K562 (cell line): ENCODE results near the gene FRYL. TPM values are rescaled to one million over a fixed set of nuclear protein-coding genes. Genes with fewer than 3 reads are reported as not detected.
A peak's percentile ranks its signal among the peaks of the same experiment; 100 is the strongest.

Experiments used
- CCNT2 ChIP-seq: IDR thresholded peaks from 2 replicates; pipeline ENCODE4 v1.6.1; 2011; ENCODE audit warnings: borderline replicate concordance, low read depth, mild to moderate bottlenecking, moderate library complexity, mixed read lengths, low read length; ENCODE audit not compliant: insufficient read length; ENCODE audit errors: extremely low read depth
- CTBP1 ChIP-seq: fragments of 450-650 bp; IDR thresholded peaks from 2 replicates; pipeline ENCODE4 v1.6.1; 2016; ENCODE audit warnings: borderline replicate concordance
- DACH1 ChIP-seq: fragments of 450-650 bp; IDR thresholded peaks from 2 replicates; pipeline ENCODE4 v1.6.1; 2018; ENCODE audit not compliant: partially characterized antibody
- FOXJ3 ChIP-seq: sonication (generic); formaldehyde crosslinking; IDR thresholded peaks from 2 replicates; pipeline ENCODE4 v1.4.0; 2020; ENCODE audit warnings: mild to moderate bottlenecking, missing genetic modification reagents
- MTA1 ChIP-seq: fragments of 450-650 bp; IDR thresholded peaks from 2 replicates; pipeline ENCODE4 v1.6.1; 2017; ENCODE audit warnings: borderline replicate concordance
- MTA2 ChIP-seq: fragments of 450-650 bp; IDR thresholded peaks from 2 replicates; pipeline ENCODE4 v1.6.1; 2016; ENCODE audit warnings: low read depth
- NFIC ChIP-seq: fragments of 450-650 bp; IDR thresholded peaks from 2 replicates; pipeline ENCODE4 v1.6.1; 2017; ENCODE audit warnings: mild to moderate bottlenecking, inconsistent platforms
- POLR3G ChIP-seq: IDR thresholded peaks from 2 replicates; pipeline ENCODE4 v1.6.1; 2011; ENCODE audit not compliant: insufficient read length, insufficient replicate concordance; ENCODE audit errors: extremely low read depth
- RBBP5 ChIP-seq: fragments of 200-600 bp; sonication (generic); IDR thresholded peaks from 2 replicates; pipeline ENCODE4 v1.6.1; 2012; ENCODE audit warnings: borderline replicate concordance, mild to moderate bottlenecking, low read length, control low read depth, inconsistent platforms; ENCODE audit not compliant: insufficient read depth, poor library complexity, severe bottlenecking
- RCOR1 ChIP-seq, 2 experiments: IDR thresholded peaks; 2 replicates each; pipeline ENCODE4 v1.6.1; 2012; ENCODE audit warnings: low read depth in 2 of 2, low read length in 2 of 2, borderline replicate concordance in 1 of 2, improper control_type of control experiment in 1 of 2
- SNRNP70 ChIP-seq: fragments of 200-400 bp; formaldehyde crosslinking; optimal IDR thresholded peaks from 2 replicates; pipeline ENCODE3; 2017; ENCODE audit warnings: low read depth, low read length
- SOX6 ChIP-seq: fragments of 450-650 bp; IDR thresholded peaks from 2 replicates; pipeline ENCODE4 v1.6.1; 2014; ENCODE audit warnings: mild to moderate bottlenecking
- SUPT5H ChIP-seq: fragments of 450-650 bp; IDR thresholded peaks from 2 replicates; pipeline ENCODE4 v1.6.1; 2016
- TRIM24 ChIP-seq, 2 experiments: fragments of 450-650 bp; IDR thresholded peaks; 2 replicates each; pipeline ENCODE4 v1.6.1; 2016
- U2AF2 ChIP-seq: fragments of 200-400 bp; formaldehyde crosslinking; optimal IDR thresholded peaks from 2 replicates; pipeline ENCODE3; 2017; ENCODE audit warnings: low read depth, mild to moderate bottlenecking, low read length
- ZNF197 ChIP-seq: fragments of 200-800 bp; sonication (Bioruptor generic); IDR thresholded peaks from 2 replicates; pipeline ENCODE4 v1.6.1; 2016; ENCODE audit warnings: low read depth, missing genetic modification characterization, missing compliant biosample characterization
- ZNF75A ChIP-seq: fragments of 450-650 bp; formaldehyde crosslinking; IDR thresholded peaks from 2 replicates; pipeline ENCODE4 v1.4.0; 2020; ENCODE audit warnings: mild to moderate bottlenecking
- polyA plus RNA-seq, 8 experiments: library from polyadenylated mRNA; depleted of rRNA in 4 of 8; stranded (reverse) in 5 of 8; unstranded in 3 of 8; fragments of >200 nt; fragmentation: Nextera tagmentation in 2 of 8; fragmentation: Illumina TruSeq in 1 of 8; extraction: Ambion mirVana in 2 of 8; extraction: Trizol in 1 of 8; gene quantifications; 2 replicates each; pipeline versions ENCODE4 v1.2.1 to v1.2.3, GENCODE V29; 2011 to 2014; ENCODE audit warnings: inconsistent platforms in 1 of 8, missing spikeins in 1 of 8
- total RNA-seq, 7 experiments: library from RNA; depleted of rRNA in 6 of 7; stranded (reverse); fragments of >200 nt in 6 of 7; fragmentation: Illumina TruSeq in 2 of 7; extraction: Trizol in 2 of 7; gene quantifications; 2 replicates each; pipeline versions ENCODE4 v1.2.1 to v1.2.3, GENCODE V29; 2011 to 2021; ENCODE audit warnings: low replicate concordance in 1 of 7
- TF ChIP-seq, protein P1 (sequence below): sonication (generic); formaldehyde crosslinking; IDR thresholded peaks from 2 replicates; pipeline ENCODE4 v1.8.1; 2022; ENCODE audit warnings: missing genetic modification reagents
- TF ChIP-seq, protein P2 (sequence below), 2 experiments: fragments of 450-650 bp; conservative IDR thresholded peaks; 2 replicates each; pipeline ENCODE4 v1.6.1; 2017; ENCODE audit warnings: mild to moderate bottlenecking in 2 of 2, moderate library complexity in 2 of 2
- TF ChIP-seq, protein P3 (sequence below), 2 experiments: fragments of 450-650 bp; IDR thresholded peaks; 2 replicates each; pipeline ENCODE4 v1.6.1; 2016

Gene FRYL
- total and polyA plus RNA-seq, 9 of the 15 experiments (the other 6 are each of a cell fraction or from before 2014, with no cell fraction given) = 7.2 to 34.9 (median 15.9) TPM

DNA sequence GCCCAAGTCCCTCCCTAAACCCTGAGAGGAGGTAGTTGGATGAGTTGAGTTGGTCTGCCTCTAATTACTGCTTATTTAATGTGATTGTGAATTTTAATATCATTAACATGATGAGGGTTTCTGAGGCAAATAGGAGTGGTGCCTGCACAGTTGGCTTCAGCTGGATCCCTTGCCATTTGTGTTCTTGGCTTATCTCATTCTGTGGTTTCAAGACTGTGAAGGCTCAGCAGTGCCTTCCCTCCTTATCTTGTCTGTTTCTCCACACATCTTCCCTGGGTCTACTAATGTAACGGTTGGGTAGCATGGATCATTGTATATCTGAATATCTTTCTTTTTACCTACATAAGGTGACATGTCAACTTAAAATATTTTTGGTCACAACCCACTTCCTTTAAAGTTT is 298.5 kb downstream of the FRYL start (continued):
- TF ChIP-seq MTA2 (0 out of 2 replicates have a peak, but pooled peaks have one; percentile 30), RCOR1 (IDR thresholded peaks at IDR 0.05; ENCODE audit: borderline replicate concordance in 1 of 2, low read depth in 2 of 2, low read length in 2 of 2) (peak; percentile 62 to 93; a peak in 3 of 4 replicates), NFIC (peak; percentile 44), DACH1 (peak; percentile 36), U2AF2 (no peak), CTBP1 (peak; percentile 95), FOXJ3 (no peak), MTA1 (0 out of 2 replicates have a peak, but pooled peaks have one; percentile 42), ZNF75A (CRISPR knock-in tag) (no peak), SNRNP70 (no peak), RBBP5 (no peak), SOX6 (peak; percentile 83), SUPT5H (no peak), ZNF197 (CRISPR knock-in tag) (0 out of 2 replicates have a peak, but pooled peaks have one; percentile 43), TRIM24 (IDR thresholded peaks at IDR 0.05) (no peak; a peak in 2 of 4 replicates), CCNT2 (peak; percentile 30), POLR3G (no peak)
- TF ChIP-seq, protein P1, sequence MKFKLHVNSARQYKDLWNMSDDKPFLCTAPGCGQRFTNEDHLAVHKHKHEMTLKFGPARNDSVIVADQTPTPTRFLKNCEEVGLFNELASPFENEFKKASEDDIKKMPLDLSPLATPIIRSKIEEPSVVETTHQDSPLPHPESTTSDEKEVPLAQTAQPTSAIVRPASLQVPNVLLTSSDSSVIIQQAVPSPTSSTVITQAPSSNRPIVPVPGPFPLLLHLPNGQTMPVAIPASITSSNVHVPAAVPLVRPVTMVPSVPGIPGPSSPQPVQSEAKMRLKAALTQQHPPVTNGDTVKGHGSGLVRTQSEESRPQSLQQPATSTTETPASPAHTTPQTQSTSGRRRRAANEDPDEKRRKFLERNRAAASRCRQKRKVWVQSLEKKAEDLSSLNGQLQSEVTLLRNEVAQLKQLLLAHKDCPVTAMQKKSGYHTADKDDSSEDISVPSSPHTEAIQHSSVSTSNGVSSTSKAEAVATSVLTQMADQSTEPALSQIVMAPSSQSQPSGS (CRISPR knock-in tag) = no peak
- TF ChIP-seq, protein P2, sequence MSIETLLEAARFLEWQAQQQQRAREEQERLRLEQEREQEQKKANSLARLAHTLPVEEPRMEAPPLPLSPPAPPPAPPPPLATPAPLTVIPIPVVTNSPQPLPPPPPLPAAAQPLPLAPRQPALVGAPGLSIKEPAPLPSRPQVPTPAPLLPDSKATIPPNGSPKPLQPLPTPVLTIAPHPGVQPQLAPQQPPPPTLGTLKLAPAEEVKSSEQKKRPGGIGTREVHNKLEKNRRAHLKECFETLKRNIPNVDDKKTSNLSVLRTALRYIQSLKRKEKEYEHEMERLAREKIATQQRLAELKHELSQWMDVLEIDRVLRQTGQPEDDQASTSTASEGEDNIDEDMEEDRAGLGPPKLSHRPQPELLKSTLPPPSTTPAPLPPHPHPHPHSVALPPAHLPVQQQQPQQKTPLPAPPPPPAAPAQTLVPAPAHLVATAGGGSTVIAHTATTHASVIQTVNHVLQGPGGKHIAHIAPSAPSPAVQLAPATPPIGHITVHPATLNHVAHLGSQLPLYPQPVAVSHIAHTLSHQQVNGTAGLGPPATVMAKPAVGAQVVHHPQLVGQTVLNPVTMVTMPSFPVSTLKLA (conservative IDR thresholded peaks at IDR 0.05) = no peak
- TF ChIP-seq, protein P3, sequence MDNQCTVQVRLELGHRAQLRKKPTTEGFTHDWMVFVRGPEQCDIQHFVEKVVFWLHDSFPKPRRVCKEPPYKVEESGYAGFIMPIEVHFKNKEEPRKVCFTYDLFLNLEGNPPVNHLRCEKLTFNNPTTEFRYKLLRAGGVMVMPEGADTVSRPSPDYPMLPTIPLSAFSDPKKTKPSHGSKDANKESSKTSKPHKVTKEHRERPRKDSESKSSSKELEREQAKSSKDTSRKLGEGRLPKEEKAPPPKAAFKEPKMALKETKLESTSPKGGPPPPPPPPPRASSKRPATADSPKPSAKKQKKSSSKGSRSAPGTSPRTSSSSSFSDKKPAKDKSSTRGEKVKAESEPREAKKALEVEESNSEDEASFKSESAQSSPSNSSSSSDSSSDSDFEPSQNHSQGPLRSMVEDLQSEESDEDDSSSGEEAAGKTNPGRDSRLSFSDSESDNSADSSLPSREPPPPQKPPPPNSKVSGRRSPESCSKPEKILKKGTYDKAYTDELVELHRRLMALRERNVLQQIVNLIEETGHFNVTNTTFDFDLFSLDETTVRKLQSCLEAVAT (IDR thresholded peaks at IDR 0.05) = peak in 1 of 2 experiments; percentile 95; a peak in 2 of 4 replicates
